Left lung (tissue), 10 donors: ENCODE measurements around the gene MYLK. TPM values are rescaled to one million over a fixed set of nuclear protein-coding genes. Genes with fewer than 3 reads are reported as not detected.
"Not testable (repeated sequence)": the region's sequence is repeated elsewhere in the genome, so short reads cannot be mapped to it uniquely, and the experiment has no call there.

Experiments
- ATAC-seq: fragments of 200-7000 bp; cut with Tn5 transposase; one replicate; pipeline ENCODE4 v1.9.1; 2020; ENCODE audit warnings: moderate library complexity
- DNase-seq, 4 donors: peaks; one replicate each; pipeline ENCODE4 v3.0.0-alpha.2; 2013 to 2020
- H3K27ac ChIP-seq, 2 donors: fragments of 200-600 bp; sonication (generic) in 1 of 2; one replicate each; pipeline versions ENCODE4 v1.5.0 to v1.8.0; 2020 to 2021
- H3K27me3 ChIP-seq, 2 donors: fragments of 200-600 bp; sonication (generic) in 1 of 2; one replicate each; pipeline versions ENCODE4 v1.5.0 to v1.8.0; 2020 to 2021
- H3K36me3 ChIP-seq, 2 donors: fragments of 200-600 bp; sonication (generic) in 1 of 2; one replicate each; pipeline versions ENCODE4 v1.5.0 to v1.8.0; 2020 to 2021
- H3K4me1 ChIP-seq, 2 donors: fragments of 200-600 bp; one replicate each; pipeline ENCODE4 v1.8.0; 2021
- H3K4me3 ChIP-seq, 2 donors: fragments of 200-600 bp; sonication (generic) in 1 of 2; one replicate each; pipeline versions ENCODE4 v1.5.0 to v1.8.0; 2020 to 2021; ENCODE audit warnings: mild to moderate bottlenecking in 1 of 2
- H3K9me3 ChIP-seq, 2 donors: fragments of 200-600 bp; sonication (generic) in 1 of 2; one replicate each; pipeline versions ENCODE4 v1.5.0 to v1.8.0; 2020 to 2021
- CTCF ChIP-seq, 2 donors: fragments of 200-600 bp; sonication (generic) in 1 of 2; IDR thresholded peaks; one replicate each; pipeline versions ENCODE4 v1.5.0 to v1.8.0; 2021; ENCODE audit warnings: antibody characterized with exemption in 2 of 2
- intact Hi-C, 2 donors: fragments of 100-400 bp; cut with DNase I; formaldehyde crosslinking; loops; one replicate each; pipeline versions ENCODE4 v1.11.2 to v1.14.2; 2022
- polyA plus RNA-seq, 6 donors: library from polyadenylated mRNA; unstranded; fragments of 120-200 nt; gene quantifications; one replicate each; pipeline ENCODE4 v1.2.1, GENCODE V29; 2013; ENCODE audit not compliant: insufficient read length in 6 of 6
- total RNA-seq, 2 donors: library from RNA; stranded (reverse); fragmentation: NEBNext Ultra II Directional; extraction: Animal tissue kit (Norgen Biotek cat#: 25700); gene quantifications; one replicate each; pipeline ENCODE4 v1.2.1, GENCODE V29; 2021
- donor health status: DM: no; HTN: yes; CAD: no.
- donor health status: DM: no; HTN: no; CAD: no.

The MYLK gene
- total and polyA plus RNA-seq, 8 donors = 155 to 468 (median 410) TPM

- TF ChIP-seq CTCF (IDR thresholded peaks at IDR 0.05) = no peak
- DNase-seq (peak in 3 of 4 donors; percentile 14 to 96 (median 93)), ATAC-seq (no peak)
- no peaks in the 10 kb centered on the region for H3K27me3 ChIP-seq
- H3K36me3 ChIP-seq = no peaks in the 10 kb centered on the region
- peaks cover 0 to 4% of the 10 kb centered on the region in 2 donors for H3K4me1 ChIP-seq
- no peaks in the 10 kb centered on the region for H3K9me3 ChIP-seq
- H3K4me3 ChIP-seq = no peak overlapping the region
- intact Hi-C loops = loop anchor here in 1 of 2 donors (5.0 kb wide), 1 partner anchor 71 kb away; no protein-coding TSS in a partner anchor
- H3K27ac ChIP-seq = peak overlapping the region in 1 of 2 donors; percentile 25
Observed at GRCh38 chr3:123723070-123723469, 161.1 kb downstream of the MYLK start.

- intact Hi-C loops = loop anchor here in 1 of 2 donors (5.0 kb wide), 1 partner anchor 70 kb away; no protein-coding TSS in a partner anchor
- Histone ChIP-seq H3K27ac (no peak overlapping the region), H3K9me3 (no peaks in the 10 kb centered on the region), H3K27me3 (no peaks in the 10 kb centered on the region), H3K4me1 (peaks cover 0 to 4% of the 10 kb centered on the region in 2 donors), H3K36me3 (no peaks in the 10 kb centered on the region), H3K4me3 (no peak overlapping the region)
- TF ChIP-seq CTCF (IDR thresholded peaks at IDR 0.05) = no peak
- ATAC-seq (no peak), DNase-seq (peak in 1 of 4 donors; percentile 62)
Observed at GRCh38 chr3:123722456-123722855, 161.7 kb downstream of the MYLK start.

- no peak for ATAC-seq
Observed at GRCh38 chr3:123722021-123722420, 162.1 kb downstream of the MYLK start.

GRCh38 chr3:123721095-123721689, 162.9 kb downstream of the MYLK start:
- not testable (repeated sequence) for H3K27ac ChIP-seq, H3K27me3 ChIP-seq, H3K4me1 ChIP-seq, H3K9me3 ChIP-seq, H3K36me3 ChIP-seq, ATAC-seq, H3K4me3 ChIP-seq
- peak in 1 of 4 donors; percentile 38 for DNase-seq
- intact Hi-C loops = loop anchor here in 1 of 2 donors (5.0 kb wide), 1 partner anchor 69 kb away; no protein-coding TSS in a partner anchor

More at GRCh38 chr3:123722021-123722420, 162.1 kb downstream of the MYLK start:
- DNase-seq = peak in 1 of 4 donors; percentile 44
- H3K27me3 ChIP-seq = no peaks in the 10 kb centered on the region
- peaks cover 0 to 4% of the 10 kb centered on the region in 2 donors for H3K4me1 ChIP-seq
- intact Hi-C loops = loop anchor here in 1 of 2 donors (5.0 kb wide), 1 partner anchor 70 kb away; no protein-coding TSS in a partner anchor
- no peaks in the 10 kb centered on the region for H3K9me3 ChIP-seq
- H3K4me3 ChIP-seq = no peak overlapping the region
- H3K36me3 ChIP-seq = no peaks in the 10 kb centered on the region
- H3K27ac ChIP-seq = no peak overlapping the region
- no peak for TF ChIP-seq CTCF (IDR thresholded peaks at IDR 0.05)

- Histone ChIP-seq H3K4me3 (no peak overlapping the region), H3K9me3 (no peaks in the 10 kb centered on the region), H3K27ac (no peak overlapping the region), H3K27me3 (no peaks in the 10 kb centered on the region), H3K36me3 (no peaks in the 10 kb centered on the region), H3K4me1 (peaks cover 0 to 4% of the 10 kb centered on the region in 2 donors)
- DNase-seq = no peak
- intact Hi-C loops = loop anchor here in 1 of 2 donors (5.0 kb wide), 1 partner anchor 68 kb away; no protein-coding TSS in a partner anchor
- TF ChIP-seq CTCF (IDR thresholded peaks at IDR 0.05) = no peak
- ATAC-seq = no peak
Observed at GRCh38 chr3:123720638-123721037, 163.5 kb downstream of the MYLK start.
